Measurements from ENCODE around the gene PMEPA1. TPM values are rescaled to one million over a fixed set of nuclear protein-coding genes. Genes with fewer than 3 reads are reported as not detected.
A peak's percentile ranks its signal among the peaks of the same experiment; 100 is the strongest.

Gene PMEPA1
- polyA plus RNA-seq, 1 donor = 16.0 TPM

DNA sequence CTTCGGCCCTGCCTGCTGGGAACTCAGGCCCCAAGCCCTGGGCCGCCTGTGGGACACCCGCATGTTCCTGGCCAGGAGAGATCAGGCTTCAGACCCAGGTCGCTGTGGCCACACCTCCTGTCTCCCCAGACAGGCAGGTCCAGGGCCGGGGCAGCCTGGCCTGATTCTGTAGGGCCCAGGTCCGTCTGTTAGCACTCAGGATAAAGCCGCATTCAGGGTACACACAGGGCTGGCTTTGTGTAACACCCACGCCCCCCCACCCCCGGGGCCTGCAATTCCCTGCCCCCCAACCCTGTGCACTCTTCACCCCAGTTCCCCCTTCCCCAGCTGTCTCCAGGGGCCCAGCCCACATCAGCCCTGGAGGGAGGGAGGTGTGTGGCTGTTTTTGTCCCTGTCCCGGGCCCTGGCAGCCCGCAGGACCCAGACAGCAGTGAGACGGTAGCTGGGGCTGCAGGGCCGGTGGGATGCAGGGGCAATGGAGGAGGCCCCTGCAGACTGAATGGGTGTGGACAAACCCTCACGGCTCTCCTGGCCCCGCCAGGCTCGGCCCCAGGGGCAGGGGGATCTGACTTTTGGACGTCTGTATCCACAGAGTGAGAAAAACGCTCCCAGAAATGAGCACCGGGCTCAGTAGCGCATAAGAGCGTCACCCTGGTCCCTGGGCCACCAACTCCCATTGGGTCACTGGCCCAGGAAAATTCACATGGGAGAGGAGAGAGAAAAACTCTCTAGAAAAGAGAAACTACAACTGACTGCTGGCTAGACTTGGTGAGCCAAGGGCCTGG, 47.2 kb downstream of the PMEPA1 start:
- DNase-seq = no peak

DNA sequence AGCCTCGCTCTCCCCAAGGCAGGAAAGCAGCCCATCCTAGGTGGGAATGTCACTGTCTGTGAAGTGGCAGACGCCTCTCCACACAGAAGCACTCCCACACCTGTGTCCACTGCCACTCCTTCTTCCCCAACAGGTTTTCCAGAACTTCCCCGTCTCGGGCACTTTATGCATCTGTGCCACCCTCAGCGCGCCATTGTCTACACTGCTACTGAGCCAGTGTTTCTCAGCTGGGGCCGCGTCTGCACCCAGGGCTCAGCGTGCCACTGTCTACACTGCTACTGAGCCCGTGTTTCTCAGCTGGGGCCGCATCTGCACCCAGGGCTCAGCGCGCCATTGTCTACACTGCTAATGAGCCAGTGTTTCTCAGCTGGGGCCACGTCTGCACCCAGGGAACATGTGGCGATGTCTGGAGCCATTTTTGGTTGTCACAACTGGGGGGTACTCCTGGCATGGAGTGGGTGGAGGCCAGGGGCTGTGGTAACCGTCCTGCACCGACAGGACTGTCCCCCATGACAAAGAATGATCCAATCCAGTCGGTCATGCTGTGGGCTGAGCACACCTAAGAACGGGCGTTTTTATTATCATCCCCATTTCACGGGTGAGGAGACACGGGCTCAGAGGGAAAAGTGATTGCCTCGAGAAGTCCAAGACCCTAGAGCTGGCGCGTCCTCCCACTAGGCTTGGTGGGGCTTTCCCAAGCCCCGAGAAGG, 47.9 kb downstream of the PMEPA1 start:
- DNase-seq = no peak

DNA sequence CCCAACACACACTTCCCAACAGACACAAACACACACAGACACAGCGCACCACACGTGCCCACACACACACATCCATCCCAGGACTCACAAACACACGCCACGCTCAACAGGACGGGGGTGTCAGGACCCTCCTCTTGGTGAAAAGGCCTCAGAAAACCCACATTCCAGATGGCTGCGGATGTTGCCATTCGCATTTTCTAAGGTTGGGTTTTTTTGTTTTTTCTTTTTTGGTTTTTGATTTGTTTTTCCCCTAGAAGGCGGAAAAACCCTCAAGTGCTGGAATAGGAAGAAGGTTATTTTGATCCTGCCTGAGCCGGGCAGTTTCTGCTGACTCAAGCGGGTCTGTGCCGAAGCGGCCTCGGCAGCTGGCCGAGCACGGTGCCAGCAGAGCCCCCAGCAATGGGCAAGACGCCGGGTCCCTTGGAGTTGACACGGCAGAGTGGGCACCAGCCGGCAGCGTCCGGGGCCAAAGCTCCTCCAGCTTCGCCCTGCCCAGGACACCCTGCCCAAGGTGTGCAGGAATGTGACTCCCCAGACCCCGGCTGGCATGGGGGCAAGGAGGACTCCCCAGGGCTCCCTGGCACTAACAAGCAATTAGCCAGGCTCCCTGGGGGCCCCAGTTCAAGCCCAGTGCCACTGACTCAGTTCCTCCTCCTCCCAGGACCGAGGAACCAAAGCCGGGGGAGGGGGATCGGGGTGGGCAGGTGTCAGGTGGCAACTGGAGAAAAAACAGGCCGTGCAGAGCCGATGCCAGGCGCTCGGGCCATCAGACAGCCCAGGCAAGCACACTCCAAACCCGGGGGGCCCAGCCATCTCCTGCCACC, 48.7 kb downstream of the PMEPA1 start:
- no peak for DNase-seq

DNA sequence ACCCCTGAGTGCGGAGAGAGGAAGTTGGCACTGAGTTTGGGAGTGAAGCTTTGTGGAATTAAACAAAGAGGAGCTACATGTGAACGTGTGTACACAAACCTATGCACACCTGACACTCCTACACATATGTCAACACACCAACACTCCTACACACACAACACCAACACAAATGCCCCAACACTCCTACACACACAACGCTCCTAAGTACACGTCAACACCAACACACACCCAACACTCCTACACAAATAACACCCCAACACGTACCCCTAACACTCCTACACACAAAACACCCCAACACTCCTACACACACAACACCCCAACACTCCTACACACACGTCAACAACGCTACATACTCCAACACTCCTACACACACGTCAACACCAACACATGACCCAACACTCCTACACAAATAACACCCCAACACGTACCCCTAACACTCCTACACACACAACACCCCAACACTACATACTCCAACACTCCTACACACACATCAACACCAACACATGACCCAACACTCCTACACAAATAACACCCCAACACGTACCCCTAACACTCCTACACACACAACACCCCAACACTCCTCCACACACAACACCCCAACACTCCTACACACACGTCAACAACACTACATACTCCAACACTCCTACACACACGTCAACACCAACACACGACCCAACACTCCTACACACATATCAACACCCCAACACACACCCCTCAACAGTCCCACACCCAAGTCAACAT, 49.5 kb downstream of the PMEPA1 start:
- DNase-seq = no peak

DNA sequence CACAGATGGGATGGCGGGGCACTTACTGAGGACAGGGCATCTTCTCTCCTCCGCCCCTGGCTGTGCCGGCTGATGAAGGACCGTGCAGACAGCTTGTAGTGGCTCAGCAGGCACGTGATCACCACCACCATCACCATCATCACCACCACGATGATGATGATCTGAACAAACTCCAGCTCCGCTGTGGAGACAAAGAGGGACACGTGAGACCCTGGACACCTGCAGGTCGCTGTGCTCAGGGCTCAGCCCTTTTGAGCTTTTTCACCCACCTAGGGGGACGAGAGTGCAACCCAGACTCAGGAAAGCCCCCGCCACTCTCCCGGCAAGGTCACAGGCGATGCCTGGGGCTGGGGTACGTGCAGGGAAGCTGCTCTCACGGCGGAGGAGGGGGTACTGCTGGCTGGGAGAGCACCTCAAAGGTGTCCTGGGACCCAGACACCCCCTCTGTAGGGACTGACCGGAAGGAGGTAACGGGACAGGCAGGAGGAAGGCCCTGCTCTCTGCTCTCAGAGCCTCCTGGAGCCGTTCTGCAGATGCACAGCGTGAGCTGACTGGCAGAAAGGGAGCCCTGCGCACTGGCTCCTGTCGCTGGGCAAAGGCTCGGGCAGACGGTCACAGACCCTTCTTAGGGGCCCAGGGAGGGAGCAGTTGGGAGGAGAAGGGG, 50.2 kb downstream of the PMEPA1 start:
- no peak for DNase-seq

DNA sequence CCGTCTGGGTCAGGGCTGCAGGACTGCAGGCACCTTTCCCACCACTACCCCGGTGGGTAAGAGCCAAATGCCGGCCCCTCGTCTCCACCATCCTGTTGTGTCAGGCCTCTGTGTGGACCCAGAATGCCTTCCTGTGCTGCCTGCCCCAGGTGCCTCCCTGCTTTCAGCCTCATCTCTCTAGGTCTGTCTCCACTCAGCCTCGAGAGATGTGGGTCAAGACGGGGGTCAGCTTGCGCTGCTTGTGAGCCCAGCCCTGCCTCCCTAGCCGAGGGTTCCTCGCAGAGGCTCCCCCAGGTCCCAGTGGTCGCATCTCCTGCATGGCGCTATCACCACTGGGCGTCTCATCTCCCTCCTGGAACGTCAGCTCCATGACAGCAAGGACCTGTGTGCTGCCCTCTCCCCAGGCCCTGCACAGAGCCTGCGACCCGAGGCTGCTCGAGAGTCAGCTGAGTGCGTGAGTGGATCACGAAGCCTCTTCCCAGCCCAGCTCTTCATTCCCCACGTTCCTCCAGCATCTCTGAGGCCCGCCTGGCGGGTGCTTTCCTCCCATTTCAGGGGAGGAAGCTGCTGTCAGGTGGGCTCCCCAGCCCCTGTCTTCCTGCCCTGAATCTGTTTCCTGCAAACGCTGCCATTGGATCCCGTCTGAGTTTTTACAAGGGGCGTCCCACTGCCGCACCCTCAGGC, 50.8 kb downstream of the PMEPA1 start:
- no peak for DNase-seq

DNA sequence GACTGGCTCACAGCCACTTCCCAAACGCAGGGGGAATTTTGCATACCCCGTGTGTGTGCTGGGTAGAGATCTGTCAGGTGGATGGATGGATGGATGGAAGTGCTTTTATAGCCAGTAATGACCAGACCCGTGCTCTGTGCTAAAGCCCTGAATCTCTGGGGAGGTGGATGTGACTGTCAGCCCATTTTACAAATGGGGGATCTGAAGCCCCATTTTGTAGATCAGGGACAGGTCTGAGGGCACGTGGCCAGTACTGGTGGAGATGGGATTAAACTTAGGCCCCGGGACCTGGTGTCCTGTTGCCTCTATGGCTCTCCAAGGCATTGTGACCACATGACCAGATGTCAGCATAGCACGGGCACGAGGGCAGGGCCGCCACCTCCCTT, 51.4 kb downstream of the PMEPA1 start:
- no peak for DNase-seq

DNA sequence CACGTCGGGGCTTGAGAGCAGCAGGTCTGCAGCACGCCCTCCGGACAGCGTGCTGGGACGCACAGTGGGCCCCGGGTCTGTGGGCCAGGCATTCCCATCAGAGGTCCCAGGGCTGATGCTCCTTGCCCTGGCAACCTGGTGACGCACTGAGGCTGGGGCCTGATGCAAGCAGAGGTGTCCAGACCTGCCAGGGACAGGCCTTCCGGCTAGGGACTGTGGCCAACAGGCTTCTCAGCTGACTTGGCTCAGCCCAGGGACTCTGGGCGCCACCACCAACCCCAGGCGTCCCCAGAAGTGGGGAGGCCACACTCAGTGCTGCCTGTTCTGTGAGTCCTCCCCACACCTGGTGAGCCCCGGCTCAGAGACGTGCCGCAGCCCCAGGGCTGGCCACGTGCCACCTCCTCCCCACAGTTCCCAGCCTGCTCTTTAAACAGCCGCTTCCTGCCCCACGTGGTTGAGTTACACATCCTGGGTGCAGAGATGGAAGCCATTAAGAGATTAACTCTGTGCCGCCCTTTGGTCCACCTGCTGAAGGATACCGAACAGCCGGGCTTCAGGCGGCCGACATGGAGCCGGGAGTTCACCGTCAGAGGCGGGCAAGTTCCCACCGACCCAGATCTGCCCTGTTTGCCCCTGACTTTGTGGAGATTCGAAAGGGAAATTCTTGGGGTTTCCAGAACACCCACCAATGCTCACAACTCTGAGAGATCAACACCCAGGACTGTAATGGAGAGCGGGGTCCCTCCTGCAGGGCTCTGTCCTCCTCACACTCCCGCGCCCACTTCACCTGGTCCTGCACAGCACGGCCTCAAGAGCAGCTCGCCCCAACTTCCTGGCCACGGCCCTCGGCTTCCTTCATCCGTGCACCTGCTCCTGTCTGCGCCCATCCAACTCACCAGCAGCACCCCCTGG, 52.0 kb downstream of the PMEPA1 start:
- no peak for DNase-seq

DNA sequence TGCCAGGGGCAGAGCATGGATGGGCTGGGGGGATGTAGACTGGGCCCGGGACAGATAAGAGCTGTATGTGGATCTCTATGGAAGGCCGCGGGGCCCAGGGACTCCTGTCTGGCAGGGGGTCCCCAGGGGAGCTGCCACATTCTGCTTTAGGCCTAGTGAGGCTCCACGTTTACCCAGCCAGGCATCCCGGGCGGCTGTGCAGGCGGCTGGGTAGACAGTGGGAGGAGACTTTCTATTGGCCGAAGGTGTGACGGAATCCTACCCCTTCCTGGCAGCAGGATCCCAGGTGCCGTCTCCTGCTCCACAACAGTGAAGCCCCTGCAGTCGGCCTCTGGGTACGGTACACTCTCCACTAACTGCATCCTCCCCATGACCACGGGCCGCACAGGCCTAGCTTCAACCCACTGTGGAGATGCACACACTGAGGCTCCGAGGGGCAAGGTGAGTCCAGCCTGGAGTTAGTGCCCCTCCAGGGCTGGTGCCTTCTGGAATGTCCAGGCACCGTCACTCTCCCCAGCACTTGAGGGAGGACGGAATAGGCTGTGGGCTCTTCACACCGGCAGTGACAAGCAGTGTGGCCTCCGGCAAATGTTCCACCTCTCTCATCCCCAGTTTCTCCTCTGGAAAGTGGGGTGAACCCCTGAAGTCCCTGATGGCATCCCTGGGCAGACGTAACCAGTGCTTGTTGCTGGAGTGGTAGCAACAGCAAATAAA, 52.8 kb downstream of the PMEPA1 start:
- DNase-seq = no peak

DNA sequence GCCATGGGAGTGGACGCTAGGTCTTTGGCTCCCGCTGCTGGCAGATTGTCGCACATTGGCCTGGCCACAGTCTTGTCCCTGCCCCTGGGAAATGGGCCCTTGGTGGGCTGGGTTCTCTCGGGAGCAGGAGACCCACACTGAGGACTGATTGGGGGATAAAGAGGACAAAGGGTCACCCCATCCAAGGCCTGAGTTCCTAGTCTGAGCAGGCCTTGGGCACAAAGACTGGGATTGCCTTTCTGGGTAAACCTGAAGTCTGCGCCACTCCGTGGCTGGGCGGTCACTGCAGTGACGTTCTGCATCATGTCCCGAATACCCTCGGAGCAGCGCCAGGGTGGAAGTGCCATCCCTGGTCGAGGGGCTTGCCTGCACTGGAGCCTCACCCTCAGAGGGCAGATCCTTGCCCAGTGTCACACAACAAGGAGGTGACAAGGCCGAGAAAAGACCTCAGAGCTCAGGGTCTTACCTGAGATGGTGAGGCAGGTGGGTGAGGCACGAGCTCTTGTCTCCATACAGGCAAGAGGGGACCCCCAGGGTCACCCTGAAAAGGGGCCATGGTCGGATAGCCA, 53.5 kb downstream of the PMEPA1 start:
- DNase-seq = no peak

DNA sequence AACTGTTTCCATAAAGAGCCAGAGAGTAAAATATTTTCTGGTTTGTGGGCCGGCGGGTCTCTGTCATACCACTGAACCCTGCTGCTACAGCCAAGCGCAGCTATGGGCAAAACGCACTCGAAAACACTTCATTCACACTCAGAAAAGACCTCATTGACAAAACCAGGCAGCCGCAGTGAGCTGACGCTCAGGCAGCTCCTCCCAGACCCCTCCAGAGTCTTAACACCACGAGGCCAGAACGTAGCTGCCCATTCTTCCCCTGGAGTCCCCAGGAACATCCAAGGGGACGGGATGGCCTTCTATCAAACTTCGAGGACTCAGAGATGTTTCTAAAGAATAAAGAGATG, 54.0 kb downstream of the PMEPA1 start:
- DNase-seq = no peak

DNA sequence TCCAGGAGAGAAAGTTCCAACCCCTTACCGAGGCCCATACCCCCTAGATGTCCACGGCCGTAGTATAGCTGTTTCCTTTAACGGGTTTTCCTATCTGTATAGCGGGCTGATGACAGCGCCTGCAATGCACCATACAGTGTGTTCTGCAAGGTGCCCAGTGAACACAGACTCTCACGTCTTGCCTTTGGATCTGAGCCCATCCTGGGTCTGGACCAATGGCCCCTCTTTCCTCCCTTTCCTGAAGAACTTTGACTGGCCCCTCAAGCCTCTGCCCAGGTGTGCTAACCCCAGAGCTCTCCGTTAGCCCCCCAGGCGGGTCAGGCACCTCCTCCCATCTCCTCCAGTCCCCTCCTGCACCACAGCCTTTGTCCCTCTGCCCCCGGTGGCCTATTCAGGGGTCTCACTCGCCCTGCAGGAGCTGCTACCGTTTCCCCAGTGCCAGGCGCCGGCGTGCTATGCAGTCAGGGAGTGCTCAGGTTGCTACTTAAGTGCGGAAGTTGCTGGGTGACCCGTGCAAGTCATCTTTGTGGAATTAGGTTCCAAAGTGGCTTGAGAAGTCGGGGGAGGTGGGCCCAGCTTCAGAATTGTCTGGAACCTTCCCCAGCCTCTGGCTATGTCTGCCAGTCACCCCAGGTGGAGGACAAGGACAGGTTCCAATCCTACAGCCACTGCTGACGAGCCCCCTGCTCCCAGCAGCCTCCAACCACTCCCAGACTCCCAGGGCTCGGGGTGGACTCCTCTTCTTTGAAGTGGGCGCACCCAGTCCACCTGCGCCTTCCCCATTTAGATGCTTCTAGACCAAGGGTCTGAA, 54.6 kb downstream of the PMEPA1 start:
- DNase-seq = no peak

DNA sequence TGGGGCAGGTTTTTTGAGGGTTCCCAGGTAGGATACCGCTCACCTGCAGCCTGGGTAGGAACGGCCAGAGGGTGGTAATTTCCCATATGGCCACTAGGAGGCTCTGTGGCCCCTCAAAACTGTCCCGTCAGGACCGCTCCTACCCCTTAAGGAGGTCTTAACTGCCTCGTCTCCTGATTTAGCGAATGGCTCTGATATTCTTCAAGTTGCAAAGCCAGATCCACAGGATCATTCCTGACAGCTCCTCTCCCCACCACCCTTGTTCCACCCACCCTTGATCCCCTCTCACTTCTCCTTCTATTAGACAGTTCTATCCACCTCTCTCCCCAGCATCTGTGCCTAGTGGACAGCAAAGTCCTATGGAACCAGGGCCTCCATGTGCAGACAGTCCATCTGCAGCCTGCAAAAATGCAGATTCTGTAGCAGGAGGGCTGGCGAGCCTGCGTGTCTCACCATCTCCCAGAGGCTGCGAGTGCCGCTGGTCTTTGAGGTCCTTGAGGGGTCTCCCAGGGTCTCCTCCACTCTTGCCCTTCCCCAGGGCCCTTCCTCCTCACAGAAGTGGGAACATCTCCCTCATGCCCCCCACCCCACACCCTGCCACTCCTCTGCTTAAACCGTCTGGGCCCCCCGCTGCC, 55.3 kb downstream of the PMEPA1 start:
- DNase-seq = peak; percentile 59

DNA sequence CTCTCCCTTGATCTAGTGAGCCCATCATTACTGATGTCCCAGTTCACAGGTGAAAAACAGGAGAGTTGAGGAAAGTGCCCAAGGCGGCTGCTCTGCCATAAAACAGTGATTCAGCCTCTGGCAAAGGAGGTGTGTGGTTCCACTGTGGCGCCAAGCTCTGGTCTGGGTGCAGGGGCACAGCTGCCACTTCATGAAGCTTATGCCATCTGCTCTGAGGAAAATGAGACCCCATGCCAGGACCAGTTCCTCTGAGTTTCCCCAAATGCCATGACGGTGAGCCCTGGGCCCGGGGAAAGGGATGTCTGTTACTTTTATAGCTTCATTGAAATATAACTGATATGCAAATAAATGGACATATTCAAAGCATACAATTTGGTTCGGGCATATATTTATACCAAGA, 55.9 kb downstream of the PMEPA1 start:
- DNase-seq = no peak

DNA sequence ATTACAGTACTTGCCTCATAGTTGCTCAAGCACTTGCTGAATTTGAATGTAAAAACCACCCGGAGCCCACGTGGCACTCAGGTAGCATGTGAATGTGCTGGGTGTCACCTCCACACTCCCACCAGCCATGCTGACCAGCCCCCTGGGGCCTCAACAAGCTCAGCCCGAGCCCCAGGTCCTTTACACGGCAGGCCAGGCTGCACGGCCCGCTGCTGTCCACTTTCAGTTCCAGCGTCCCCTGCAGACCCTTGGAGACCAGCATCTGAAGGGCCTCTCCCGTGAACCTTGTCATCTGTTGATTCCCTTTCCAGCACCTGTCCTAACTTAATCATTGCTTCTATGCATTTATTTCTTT, 56.3 kb downstream of the PMEPA1 start:
- DNase-seq = no peak

DNA sequence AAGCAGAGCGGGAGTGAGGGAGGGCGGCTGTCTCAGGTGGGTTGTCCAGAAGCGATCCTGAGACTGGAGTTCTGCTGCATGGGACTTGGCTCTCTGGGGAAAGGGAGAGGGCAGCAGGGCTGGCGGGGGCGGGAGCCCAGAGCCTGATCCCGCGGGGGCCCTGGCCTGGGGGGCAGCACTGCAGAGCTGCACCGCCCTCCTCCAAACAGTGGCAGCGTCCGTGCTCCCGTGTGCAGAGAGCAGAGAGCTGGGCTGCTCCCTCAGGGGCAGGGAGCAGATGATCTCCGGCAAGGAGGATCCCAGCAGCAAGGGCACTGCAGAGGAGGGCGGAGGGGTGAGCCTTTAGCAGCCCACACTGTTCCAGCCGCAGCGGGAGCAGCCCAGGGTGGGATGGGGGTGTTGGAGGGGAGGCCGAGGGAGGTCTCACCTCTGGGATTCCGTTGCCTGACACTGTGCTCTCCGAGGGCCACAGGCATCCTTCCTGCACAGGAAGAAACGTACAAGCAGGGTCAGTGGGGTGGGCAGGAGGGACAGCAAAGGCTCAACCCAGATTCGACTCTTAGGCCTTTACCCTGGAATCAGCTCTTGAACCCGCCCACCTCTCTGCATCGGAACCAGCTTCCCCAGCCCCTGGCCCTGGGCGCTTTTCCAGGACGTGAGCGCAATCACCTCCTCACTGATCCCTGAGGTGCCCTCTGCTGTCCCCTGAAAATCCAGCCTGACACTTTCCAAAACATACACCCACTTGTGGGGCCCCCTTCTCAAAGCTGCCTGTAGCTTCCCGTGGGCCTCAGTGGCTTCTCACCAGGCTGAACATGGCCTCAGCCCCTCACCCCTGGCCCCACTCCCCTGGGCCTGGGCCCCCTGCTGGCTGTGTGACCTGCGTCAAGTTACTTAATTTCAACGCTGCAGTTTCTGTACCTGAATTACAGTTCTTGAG, 56.9 kb downstream of the PMEPA1 start:
- DNase-seq = no peak

All from left kidney (tissue), 2 donors.